ENCODE measurements around the gene ADH1B.
"Not testable (repeated sequence)": the region's sequence is repeated elsewhere in the genome, so short reads cannot be mapped to it uniquely, and the experiment has no call there.

The ADH1B gene

DNA sequence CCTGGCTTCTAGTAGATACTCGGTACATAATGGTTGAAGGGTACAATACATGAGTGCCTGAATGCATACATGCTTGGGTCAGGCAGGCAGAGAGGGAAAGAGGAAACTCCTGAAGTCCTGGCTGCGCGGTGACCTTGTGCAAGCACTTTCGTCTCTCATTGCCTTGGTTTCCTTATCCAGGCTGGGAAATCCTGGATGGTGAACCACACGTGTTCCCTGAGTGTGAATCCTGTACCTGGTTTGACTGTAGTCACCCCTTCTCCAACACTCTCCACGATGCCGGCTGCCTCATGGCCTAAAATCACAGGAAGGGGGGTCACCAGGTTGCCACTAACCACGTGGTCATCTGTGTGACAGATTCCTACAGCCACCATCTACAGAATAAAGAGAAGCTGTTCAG, 3.4 kb downstream of the ADH1B start:
- DNase-seq: not testable (repeated sequence)

DNA sequence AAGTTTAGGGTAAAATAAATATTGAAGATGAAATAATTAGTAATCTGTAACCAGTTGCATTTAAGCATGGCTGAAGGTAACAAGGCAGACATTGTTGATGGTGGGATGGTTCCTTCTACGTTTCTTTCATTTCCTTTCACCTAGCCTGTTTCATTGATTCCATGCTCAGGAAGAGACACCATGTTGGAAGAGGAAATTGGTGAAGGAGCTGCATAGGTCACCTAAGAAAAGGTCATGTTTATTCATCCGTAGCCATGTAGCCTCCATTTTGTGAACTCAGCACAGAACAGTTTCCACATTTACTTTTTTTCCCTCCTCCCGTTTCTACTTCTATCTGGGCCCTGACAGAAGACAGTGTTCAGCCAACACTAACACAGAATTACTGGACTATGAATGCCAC, 3.8 kb downstream of the ADH1B start:
- DNase-seq: no peak

- no peak for DNase-seq
Measured at GRCh38 chr4:99315839-99316238, 5.4 kb downstream of the ADH1B start.

- DNase-seq: no peak
Measured at GRCh38 chr4:99314211-99314610, 7.0 kb downstream of the ADH1B start.

GRCh38 chr4:99310389-99310788, 10.8 kb downstream of the ADH1B start:
- DNase-seq: no peak

GRCh38 chr4:99305638-99306400, 15.4 kb downstream of the ADH1B start:
- DNase-seq: no peak

DNA sequence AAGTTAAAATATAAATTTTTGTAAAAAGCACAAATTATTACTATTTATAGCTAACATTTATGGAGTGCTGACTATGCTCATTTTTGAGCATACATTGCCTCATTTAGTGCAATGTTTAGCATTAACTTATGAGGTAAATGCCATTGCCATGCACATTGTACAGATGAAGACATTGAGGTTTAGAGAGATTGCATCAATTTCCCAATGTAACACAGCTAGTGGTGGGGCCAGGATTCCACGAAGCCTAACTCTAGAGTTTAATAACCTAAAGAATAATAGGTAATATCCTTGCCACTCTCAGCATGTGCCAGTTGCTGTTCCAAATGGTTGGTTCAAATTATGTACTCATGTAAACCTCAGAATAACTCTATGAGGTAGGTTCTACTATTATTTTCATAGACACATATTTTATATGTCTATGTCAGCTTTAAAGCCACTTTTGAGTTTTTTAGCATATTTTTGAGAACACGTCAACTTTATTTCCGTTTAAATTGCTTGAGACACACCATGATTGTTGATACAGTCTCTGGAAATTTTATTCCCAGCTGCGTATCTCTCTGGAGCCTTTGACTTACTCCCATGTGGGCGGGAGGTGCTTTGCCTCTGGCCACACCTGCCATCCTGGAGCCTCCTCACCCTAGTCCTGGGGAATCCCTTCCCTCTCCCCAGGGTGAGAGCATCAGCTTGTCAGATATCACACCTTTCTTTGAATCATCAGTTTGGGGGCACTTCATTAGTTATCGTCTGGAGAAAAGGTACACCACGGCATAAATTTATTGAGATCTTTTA, 19.6 kb downstream of the ADH1B start:
- DNase-seq: no peak

DNA sequence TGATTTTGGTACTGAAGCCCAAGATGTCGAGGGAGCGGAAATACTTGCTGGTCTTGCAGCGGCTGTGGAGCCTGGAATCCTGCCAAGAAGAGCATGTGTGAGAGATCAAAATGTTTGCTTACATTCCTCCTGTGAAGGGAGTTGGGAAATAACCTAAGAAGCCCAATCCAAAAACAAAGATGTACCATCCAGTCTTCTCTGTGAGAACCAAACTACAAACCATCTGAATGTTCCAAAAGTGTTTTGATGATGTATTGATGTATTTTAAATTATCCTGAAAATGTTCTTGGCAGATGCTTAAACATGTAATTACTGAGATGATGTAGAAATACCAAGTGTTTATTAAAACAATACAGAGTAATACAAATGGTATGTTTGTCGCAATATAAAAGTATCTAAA, 20.3 kb downstream of the ADH1B start:
- DNase-seq: peak; percentile 1

DNA sequence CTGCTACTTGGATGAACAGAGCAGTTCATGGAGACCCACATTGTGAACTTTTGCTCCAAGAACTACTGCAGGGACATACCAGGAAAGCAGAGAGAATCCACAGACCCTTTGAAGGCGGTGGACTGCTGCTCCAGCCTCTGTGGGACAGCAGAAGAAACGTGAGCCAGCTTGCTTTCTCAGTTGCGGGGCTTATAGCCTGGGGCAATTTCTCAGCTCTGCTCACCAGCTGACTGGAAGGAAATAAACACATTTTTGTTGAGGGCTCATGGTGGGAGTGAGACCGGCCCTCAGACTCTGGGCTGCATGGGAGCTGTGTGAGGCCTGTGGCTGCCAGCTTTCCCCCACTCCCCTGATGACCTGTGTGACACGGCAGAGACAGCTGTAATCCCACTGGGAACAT, 27.8 kb downstream of the ADH1B start:
- DNase-seq: no peak

DNA sequence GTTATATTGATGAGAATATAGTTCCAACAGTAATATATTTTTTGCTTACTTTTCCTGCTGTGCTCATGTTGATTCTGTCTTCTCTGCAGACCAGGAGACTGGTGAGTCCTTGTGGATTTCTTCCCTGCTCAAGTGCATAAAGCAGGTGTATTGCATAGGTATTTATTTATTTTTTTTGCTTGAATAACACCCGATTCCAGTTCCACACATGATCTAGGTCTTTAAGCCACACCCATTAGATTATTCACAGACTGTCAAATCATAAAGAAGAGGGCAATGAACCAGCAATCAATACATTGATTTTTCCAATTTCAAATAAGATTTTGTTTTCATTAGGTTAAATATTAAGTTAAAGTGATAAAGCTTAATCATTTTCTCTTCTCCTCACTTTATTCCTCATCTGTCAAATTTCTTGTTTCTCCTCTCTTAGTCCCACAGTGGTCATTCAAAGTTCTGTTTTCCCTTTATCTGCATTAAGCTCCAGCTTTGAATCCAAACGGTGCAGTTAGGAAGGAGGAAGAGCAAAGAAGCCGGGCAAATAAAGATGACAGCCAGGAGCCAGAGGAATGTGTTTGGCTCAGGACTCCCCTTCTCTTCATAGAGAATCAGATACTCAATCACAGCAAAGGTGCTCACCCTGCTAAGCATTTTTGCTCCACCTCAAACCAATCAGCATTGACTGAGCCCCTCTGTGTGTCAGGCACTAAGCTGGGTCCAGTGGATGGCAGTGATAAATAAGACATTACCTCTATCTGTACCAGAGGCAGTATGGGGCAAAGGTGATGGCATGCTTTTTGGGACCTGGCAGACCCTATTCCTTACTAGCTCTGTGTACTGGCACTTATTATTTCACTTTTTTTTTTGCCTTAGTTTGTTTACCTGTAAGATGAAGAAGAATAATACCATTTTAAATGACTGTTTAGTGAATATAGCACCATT, 30.1 kb downstream of the ADH1B start, which contains the start of gene ADH1A:
Gene ADH1A, minus strand, starts transcription at position 138 of the 939 bp plus-strand sequence. Its CDS starts 71 bp downstream, at position 67.
- DNase-seq: no peak

DNA sequence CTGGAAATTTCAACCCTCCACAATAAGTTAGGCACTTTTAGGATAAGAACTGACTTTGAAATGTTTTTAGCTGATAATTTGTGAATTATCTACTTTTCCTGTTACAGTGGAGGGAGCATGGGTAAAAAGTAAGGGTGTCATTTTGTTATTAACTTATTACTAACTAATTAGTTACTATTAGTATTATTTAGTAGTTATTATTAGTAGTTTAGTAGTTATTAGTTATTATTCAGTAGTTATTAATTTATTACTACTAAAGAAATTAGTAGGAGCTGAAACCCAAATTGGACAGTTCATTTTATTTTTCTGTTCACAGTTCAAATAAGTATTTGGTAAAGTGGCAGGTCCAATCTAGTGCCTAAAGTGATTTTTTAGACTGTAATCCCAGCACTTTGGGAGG, 35.8 kb downstream of the ADH1B start:
- no peak for DNase-seq

DNA sequence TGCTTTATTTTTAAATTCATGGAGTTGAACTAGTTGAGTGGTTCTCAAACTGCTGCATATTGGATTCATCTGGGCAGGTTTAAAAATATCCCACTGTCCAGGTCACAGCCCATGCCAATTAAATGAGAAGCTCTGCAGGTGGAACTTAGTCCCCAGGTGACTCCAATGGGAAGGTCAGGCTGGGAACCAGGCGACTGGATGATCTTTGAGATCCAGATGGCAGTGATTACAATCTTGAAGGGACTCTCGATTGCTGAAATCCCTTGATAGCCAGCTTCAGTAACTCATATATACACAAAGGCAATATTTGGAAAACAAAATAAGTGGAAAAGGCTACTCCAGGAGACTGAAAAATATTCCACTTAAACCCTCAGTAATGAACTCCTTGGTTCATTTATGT, 38.5 kb downstream of the ADH1B start:
- DNase-seq: no peak

DNA sequence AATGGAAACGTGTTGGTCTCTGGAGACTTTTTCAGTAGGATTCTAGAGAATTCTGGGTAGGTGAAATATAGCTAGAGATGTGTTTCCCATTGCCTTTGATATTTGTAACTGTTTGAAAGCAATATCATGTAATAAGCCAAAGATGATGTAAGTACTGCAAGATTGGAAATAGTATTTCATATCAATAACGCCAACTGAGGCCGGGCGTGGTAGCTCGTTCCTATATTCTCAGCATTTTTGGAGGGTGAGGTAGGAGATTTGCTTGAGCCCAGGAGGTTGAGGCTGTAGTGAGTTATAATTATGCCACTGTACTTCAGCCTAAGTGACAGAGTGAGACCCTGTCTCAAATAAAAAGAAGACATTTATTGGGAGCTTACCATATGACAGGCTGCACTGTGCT, 39.9 kb downstream of the ADH1B start:
- DNase-seq: no peak

- DNase-seq: no peak
Measured at GRCh38 chr4:99276417-99276816, 44.8 kb downstream of the ADH1B start.

- DNase-seq: no peak
Measured at GRCh38 chr4:99275885-99276284, 45.3 kb downstream of the ADH1B start.

DNA sequence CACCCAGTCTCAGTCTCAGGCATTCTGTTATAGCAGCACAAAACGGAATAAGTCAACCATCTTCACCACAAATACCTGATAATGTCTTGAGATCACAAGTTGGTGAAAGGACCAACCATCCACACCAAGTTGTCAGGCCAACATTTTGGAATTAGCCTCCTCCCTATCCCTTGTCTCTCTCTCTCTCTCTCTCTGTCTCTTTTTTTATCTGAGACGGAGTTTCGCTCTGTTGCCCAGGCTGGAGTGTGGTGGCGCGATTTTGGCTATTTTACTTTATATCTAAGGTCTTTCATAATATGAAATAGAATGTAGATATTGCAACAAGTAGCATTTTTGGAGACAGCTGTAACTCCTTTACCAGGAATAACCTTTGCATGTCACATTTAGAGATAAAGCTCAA, 46.2 kb downstream of the ADH1B start:
- no peak for DNase-seq

DNA sequence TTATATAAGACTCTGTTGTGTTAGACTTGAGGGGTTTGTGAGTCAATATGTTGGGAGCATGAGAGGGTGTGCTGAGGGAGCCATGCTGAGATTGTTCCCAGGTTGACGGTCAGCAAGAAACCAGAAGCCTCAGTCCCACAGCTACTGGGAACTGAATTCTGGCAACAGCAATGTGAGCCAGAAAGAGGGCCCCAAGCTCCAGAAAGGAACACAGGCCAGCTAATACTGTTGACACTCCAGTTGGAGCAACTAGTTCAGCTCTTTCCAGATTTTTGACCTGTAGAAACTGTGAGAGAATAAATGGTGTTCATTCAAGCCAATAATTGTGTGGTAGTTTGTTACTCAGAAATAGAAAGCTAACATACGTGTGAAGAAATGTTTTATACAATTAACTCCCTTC, 47.5 kb downstream of the ADH1B start:
- no peak for DNase-seq

- no peak for DNase-seq
Measured at GRCh38 chr4:99264927-99265326, 56.3 kb downstream of the ADH1B start.

All from NCI-H1417 treated with DMSO at 0.1 percent for 48 hours (cell line).